ENCODE data around the gene COLEC11. TPM values are rescaled to one million over a fixed set of nuclear protein-coding genes. Genes with fewer than 3 reads are reported as not detected.
A peak's percentile ranks its signal among the peaks of the same experiment; 100 is the strongest.

The COLEC11 gene
- total and polyA plus RNA-seq, 9 of the 15 experiments (the other 6 are each of a cell fraction or from before 2014, with no cell fraction given) = 0.32 to 4.3 (median 1.8) TPM

GRCh38 chr2:3604991-3605961 lies 10.4 kb downstream of the COLEC11 start (continued):
- TF ChIP-seq ZNF395 (CRISPR knock-in tag; IDR thresholded peaks at IDR 0.05) = 0 out of 2 replicates have a peak, but pooled peaks have one; percentile 33
- TF ChIP-seq SUPT5H (IDR thresholded peaks at IDR 0.05) = peak; percentile 51; the same call in 1 of the 2 replicates
- TF ChIP-seq PCBP2 (IDR thresholded peaks at IDR 0.05; ENCODE audit: low read depth, low read length, poor library complexity, severe bottlenecking) = no peak
- TF ChIP-seq PTBP1 (IDR thresholded peaks at IDR 0.05; ENCODE audit: low read depth, low read length) = no peak
- TF ChIP-seq ZNF77 (CRISPR knock-in tag; IDR thresholded peaks at IDR 0.05) = no peak
- TF ChIP-seq EHMT2 (IDR thresholded peaks at IDR 0.05) = no peak
- TF ChIP-seq ZNF239 (CRISPR knock-in tag; IDR thresholded peaks at IDR 0.05) = no peak
- no peak for TF ChIP-seq LARP7 (IDR thresholded peaks at IDR 0.05)
- no peak for TF ChIP-seq BMI1 (IDR thresholded peaks at IDR 0.05; ENCODE audit: low read length)
- TF ChIP-seq KDM4B (IDR thresholded peaks at IDR 0.05; ENCODE audit: borderline replicate concordance in 2 of 2, low read depth in 1 of 2) = no peak
- TF ChIP-seq ZBTB49 (CRISPR knock-in tag; IDR thresholded peaks at IDR 0.05; ENCODE audit: borderline replicate concordance) = no peak
- TF ChIP-seq, protein P1, sequence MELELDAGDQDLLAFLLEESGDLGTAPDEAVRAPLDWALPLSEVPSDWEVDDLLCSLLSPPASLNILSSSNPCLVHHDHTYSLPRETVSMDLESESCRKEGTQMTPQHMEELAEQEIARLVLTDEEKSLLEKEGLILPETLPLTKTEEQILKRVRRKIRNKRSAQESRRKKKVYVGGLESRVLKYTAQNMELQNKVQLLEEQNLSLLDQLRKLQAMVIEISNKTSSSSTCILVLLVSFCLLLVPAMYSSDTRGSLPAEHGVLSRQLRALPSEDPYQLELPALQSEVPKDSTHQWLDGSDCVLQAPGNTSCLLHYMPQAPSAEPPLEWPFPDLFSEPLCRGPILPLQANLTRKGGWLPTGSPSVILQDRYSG (tag; conservative IDR thresholded peaks at IDR 0.05; ENCODE audit: low read depth) = no peak
- TF ChIP-seq, protein P2, sequence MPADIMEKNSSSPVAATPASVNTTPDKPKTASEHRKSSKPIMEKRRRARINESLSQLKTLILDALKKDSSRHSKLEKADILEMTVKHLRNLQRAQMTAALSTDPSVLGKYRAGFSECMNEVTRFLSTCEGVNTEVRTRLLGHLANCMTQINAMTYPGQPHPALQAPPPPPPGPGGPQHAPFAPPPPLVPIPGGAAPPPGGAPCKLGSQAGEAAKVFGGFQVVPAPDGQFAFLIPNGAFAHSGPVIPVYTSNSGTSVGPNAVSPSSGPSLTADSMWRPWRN (IDR thresholded peaks at IDR 0.05; ENCODE audit: low read depth) = no peak
- no peak for TF ChIP-seq DMBX1 (CRISPR knock-in tag; IDR thresholded peaks at IDR 0.05; ENCODE audit: borderline replicate concordance)
- TF ChIP-seq ZNF57 (CRISPR knock-in tag; IDR thresholded peaks at IDR 0.05) = no peak
- TF ChIP-seq NFRKB (IDR thresholded peaks at IDR 0.05; ENCODE audit: low read depth) = no peak
- TF ChIP-seq TAF9B (IDR thresholded peaks at IDR 0.05; ENCODE audit: partially characterized antibody) = no peak
- TF ChIP-seq ZBTB17 (CRISPR knock-in tag; IDR thresholded peaks at IDR 0.05) = no peak
- no peak for TF ChIP-seq ZNF12 (CRISPR knock-in tag; IDR thresholded peaks at IDR 0.05)
- TF ChIP-seq YBX1 (IDR thresholded peaks at IDR 0.05) = no peak
- TF ChIP-seq HIVEP1 (CRISPR knock-in tag; IDR thresholded peaks at IDR 0.05) = peak; percentile 69; the same call in 1 of the 2 replicates
- no peak for TF ChIP-seq ZNF740 (CRISPR knock-in tag; IDR thresholded peaks at IDR 0.05)
- TF ChIP-seq ZNF740 (tag; IDR thresholded peaks at IDR 0.05) = peak in 1 of 2 experiments; percentile 25; a peak in 1 of 4 replicates
